NCI-H128 (cell line): Measurements from ENCODE around the gene SMIM12.

Experiments
- DNase-seq: peaks from one replicate; lab custom pipeline; 2025; ENCODE audit not compliant: unreplicated experiment; lab: John Stamatoyannopoulos, UW

SMIM12 gene

DNA sequence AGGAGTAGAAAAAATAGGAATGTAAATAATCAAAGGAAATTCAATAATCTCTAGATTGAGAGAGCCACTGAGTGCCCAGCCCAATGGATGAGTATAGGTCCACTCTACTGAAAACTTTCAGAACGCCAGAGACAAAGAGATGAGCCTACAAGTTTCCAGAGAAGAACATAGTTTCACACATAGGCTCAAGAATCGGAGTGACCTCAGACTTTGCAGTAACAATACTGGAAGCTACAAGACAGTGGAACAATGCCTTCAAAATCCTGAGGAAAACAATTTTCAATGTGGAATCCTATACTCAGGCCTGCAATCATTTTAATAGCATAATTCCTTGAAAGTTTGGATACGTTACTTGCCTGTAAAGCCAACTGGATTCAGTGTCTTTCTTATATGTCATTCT, 55.8 kb downstream of the SMIM12 start:
- DNase-seq = no peak
